ENCODE measurements around the gene PHACTR1. TPM values are rescaled to one million over a fixed set of nuclear protein-coding genes. Genes with fewer than 3 reads are reported as not detected.

Gene PHACTR1
- total RNA-seq, 1 donor from 2014 or later, result 85.9 TPM

DNA sequence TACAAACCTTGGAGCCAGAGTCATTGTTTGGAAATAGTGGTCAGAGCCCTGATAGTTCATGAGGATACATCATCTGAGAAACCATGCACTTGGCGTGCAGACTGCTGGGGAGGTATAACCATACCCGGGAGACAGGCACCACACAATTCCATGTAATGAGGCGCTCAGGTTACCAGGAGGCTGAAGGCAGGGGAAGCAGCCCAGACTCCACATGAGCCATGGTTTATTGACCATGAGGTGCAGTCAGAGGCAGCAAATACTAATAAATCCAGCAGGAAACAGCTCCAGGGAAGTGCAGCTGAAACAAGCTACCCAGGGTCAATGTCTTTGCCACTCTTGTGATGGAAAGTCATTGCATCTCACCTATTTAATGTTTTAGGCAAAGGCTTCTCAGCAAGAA lies 455.7 kb downstream of the PHACTR1 start:
- TF ChIP-seq, protein P1, sequence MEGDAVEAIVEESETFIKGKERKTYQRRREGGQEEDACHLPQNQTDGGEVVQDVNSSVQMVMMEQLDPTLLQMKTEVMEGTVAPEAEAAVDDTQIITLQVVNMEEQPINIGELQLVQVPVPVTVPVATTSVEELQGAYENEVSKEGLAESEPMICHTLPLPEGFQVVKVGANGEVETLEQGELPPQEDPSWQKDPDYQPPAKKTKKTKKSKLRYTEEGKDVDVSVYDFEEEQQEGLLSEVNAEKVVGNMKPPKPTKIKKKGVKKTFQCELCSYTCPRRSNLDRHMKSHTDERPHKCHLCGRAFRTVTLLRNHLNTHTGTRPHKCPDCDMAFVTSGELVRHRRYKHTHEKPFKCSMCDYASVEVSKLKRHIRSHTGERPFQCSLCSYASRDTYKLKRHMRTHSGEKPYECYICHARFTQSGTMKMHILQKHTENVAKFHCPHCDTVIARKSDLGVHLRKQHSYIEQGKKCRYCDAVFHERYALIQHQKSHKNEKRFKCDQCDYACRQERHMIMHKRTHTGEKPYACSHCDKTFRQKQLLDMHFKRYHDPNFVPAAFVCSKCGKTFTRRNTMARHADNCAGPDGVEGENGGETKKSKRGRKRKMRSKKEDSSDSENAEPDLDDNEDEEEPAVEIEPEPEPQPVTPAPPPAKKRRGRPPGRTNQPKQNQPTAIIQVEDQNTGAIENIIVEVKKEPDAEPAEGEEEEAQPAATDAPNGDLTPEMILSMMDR (IDR thresholded peaks at IDR 0.05; ENCODE audit: borderline replicate concordance), result no peak
- peaks cover 6% of the 10 kb centered on the region for H3K4me1 ChIP-seq
- no peaks in the 10 kb centered on the region for H3K36me3 ChIP-seq
- intact Hi-C loops (cut with micrococcal nuclease), result no loop called here
- no peak overlapping the region for H3K4me3 ChIP-seq
- no peak for DNase-seq
- H3K27ac ChIP-seq (replicated peaks), result no peak overlapping the region
- no peaks in the 10 kb centered on the region for H3K27me3 ChIP-seq (ENCODE audit: low read depth)
- H3K9me3 ChIP-seq (replicated peaks), result no peaks in the 10 kb centered on the region

DNA sequence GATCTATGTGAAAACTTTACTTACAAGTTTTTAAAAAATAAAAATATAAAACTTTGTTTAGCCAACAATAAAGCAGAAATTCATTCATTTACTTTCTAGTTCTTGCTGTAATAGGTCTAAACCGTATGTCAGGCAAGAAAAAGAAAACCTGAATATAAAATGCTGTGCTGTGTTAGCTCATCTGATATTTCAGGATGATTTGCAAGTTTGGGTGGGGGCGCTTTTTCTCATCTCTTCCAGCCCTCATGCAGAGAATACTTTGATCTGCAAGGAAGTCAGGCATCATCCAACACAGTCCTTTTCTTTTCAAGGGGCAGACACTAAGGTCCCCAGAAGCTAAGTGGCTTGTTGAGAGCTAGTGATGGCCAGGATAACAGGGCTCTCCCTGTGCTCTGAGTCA lies 458.5 kb downstream of the PHACTR1 start:
- Histone ChIP-seq H3K36me3 (no peaks in the 10 kb centered on the region), H3K27ac (replicated peaks) (no peak overlapping the region), H3K4me3 (no peak overlapping the region), H3K9me3 (replicated peaks) (no peaks in the 10 kb centered on the region), H3K27me3 (ENCODE audit: low read depth) (no peaks in the 10 kb centered on the region), H3K4me1 (peaks cover 9% of the 10 kb centered on the region)
- intact Hi-C loops (cut with micrococcal nuclease), result no loop called here
- TF ChIP-seq, protein P1 (IDR thresholded peaks at IDR 0.05; ENCODE audit: borderline replicate concordance), result no peak
- DNase-seq, result no peak

DNA sequence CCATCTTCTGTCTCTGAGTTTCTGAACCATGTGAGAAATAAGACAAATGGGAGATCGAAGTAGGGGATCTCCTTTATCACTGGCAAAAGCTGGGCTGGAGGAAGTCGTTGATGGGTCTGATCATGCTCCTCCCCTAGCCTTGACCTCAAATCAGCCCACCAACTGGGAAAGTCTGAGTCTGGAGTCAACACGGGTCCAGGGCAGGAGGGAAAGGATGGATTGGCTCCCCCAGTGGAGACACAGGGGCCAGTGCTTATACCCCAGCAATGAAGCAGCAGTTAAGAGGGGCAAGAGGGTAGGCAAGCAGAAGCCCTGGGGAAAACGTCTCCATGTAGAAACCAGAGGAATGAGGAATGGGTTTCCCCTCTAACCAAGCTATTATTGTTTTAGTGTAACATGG lies 459.2 kb downstream of the PHACTR1 start:
- intact Hi-C loops (cut with micrococcal nuclease), result no loop called here
- Histone ChIP-seq H3K4me3 (no peak overlapping the region), H3K4me1 (peaks cover 9% of the 10 kb centered on the region), H3K27me3 (ENCODE audit: low read depth) (no peaks in the 10 kb centered on the region), H3K9me3 (replicated peaks) (no peaks in the 10 kb centered on the region), H3K27ac (replicated peaks) (no peak overlapping the region), H3K36me3 (no peaks in the 10 kb centered on the region)
- TF ChIP-seq, protein P1 (IDR thresholded peaks at IDR 0.05; ENCODE audit: borderline replicate concordance), result no peak
- no peak for DNase-seq

DNA sequence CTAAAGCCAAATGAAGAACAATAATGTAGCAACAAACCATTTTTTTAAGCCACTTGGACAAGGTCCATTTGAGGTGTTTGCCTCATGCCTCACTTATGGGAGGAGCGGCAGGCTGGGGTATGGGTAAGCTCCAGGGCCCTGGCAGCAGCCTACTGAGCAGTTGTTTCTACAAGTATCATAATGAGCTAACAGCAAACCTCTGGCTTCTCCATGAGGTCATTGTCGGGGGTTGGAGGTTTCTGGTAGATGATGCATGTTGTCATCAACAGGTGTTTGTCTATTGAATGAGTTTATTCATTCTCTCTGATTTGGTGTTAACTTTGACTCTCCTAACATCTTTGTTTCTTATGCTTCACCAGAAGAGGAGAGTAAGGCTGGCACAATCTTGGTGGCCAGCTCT lies 461.1 kb downstream of the PHACTR1 start:
- no peaks in the 10 kb centered on the region for H3K27me3 ChIP-seq (ENCODE audit: low read depth)
- TF ChIP-seq, protein P1 (IDR thresholded peaks at IDR 0.05; ENCODE audit: borderline replicate concordance), result no peak
- no peak overlapping the region for H3K4me3 ChIP-seq
- intact Hi-C loops (cut with micrococcal nuclease), result no loop called here
- peaks cover 9% of the 10 kb centered on the region for H3K4me1 ChIP-seq
- H3K27ac ChIP-seq (replicated peaks), result no peak overlapping the region
- DNase-seq, result no peak
- peaks cover 4% of the 10 kb centered on the region for H3K36me3 ChIP-seq
- no peaks in the 10 kb centered on the region for H3K9me3 ChIP-seq (replicated peaks)

DNA sequence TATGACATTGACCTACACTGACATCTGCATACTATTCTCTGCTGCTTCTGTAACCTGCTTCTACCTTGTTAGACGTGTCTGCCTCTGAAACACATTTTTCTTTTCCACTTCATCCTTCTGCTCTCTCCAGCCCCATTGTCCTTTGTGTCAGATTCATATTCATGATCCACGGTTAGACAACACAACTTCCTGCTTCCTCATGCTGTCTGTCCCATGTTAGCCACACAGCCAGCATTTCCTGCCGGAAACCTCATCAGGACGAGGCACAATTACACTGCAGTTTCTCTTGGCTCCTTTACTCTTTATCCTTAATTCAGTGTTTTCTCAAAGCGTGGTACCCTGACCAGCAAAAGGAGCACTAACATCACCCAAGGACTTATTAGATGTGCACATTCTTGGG lies 461.5 kb downstream of the PHACTR1 start:
- Histone ChIP-seq H3K4me3 (no peak overlapping the region), H3K9me3 (replicated peaks) (no peaks in the 10 kb centered on the region), H3K27ac (replicated peaks) (no peak overlapping the region), H3K36me3 (peaks cover 7% of the 10 kb centered on the region), H3K27me3 (ENCODE audit: low read depth) (no peaks in the 10 kb centered on the region), H3K4me1 (peaks cover 9% of the 10 kb centered on the region)
- intact Hi-C loops (cut with micrococcal nuclease), result no loop called here
- DNase-seq, result no peak
- TF ChIP-seq, protein P1 (IDR thresholded peaks at IDR 0.05; ENCODE audit: borderline replicate concordance), result no peak

DNA sequence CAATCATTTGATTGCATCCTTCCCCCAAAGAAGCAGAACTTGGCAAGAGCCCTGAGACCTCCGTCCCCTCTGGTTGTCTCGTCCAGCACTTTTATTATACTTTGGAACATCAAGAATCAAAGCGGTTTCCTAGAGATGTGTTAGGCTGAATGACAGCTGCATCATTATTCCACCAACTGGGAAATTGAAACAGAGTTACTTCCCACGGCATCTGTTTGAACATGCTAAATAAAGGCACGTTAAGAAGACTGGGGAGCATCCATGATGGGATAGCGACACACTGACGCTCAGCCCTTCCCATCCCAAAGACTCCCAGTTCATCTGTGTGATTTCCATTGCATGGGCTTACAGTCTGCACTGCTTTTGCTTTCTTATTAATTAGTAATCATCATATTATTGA lies 464.0 kb downstream of the PHACTR1 start:
- no peak for DNase-seq
- H3K4me1 ChIP-seq, result peaks cover 9% of the 10 kb centered on the region
- H3K36me3 ChIP-seq, result peaks cover 8% of the 10 kb centered on the region
- TF ChIP-seq, protein P1 (IDR thresholded peaks at IDR 0.05; ENCODE audit: borderline replicate concordance), result no peak
- no peaks in the 10 kb centered on the region for H3K9me3 ChIP-seq (replicated peaks)
- intact Hi-C loops (cut with micrococcal nuclease), result no loop called here
- H3K27ac ChIP-seq (replicated peaks), result no peak overlapping the region
- H3K27me3 ChIP-seq (ENCODE audit: low read depth), result no peaks in the 10 kb centered on the region
- no peak overlapping the region for H3K4me3 ChIP-seq

All from left ventricle myocardium inferior (tissue), 1 donor.